ENCODE results near the gene FABP6.

Gene FABP6

GRCh38 chr5:160250226-160250625, 20.9 kb downstream of the FABP6 start:
- in situ Hi-C loops (cut with MboI; ENCODE audit: low pct_unique_long_range_greater_than_20kb, low sequenced_read_pairs, unreplicated experiment) = no loop called here
- no peak for TF ChIP-seq CTCF (IDR thresholded peaks at IDR 0.05; ENCODE audit: extremely low read depth, insufficient read depth, missing control alignments)

GRCh38 chr5:160250826-160251225, 21.5 kb downstream of the FABP6 start:
- in situ Hi-C loops (cut with MboI; ENCODE audit: low pct_unique_long_range_greater_than_20kb, low sequenced_read_pairs, unreplicated experiment) = no loop called here
- no peak for TF ChIP-seq CTCF (IDR thresholded peaks at IDR 0.05; ENCODE audit: extremely low read depth, insufficient read depth, missing control alignments)
- no peak for DNase-seq (ENCODE audit: low spot score)

More at GRCh38 chr5:160250226-160250625, 20.9 kb downstream of the FABP6 start:
- no peak for DNase-seq (ENCODE audit: low spot score)

GRCh38 chr5:160251406-160252155, 22.3 kb downstream of the FABP6 start:
- in situ Hi-C loops (cut with MboI; ENCODE audit: low pct_unique_long_range_greater_than_20kb, low sequenced_read_pairs, unreplicated experiment) = no loop called here
- no peak for TF ChIP-seq CTCF (IDR thresholded peaks at IDR 0.05; ENCODE audit: extremely low read depth, insufficient read depth, missing control alignments)

GRCh38 chr5:160252916-160253315, 23.6 kb downstream of the FABP6 start:
- no peak for TF ChIP-seq CTCF (IDR thresholded peaks at IDR 0.05; ENCODE audit: extremely low read depth, insufficient read depth, missing control alignments)
- in situ Hi-C loops (cut with MboI; ENCODE audit: low pct_unique_long_range_greater_than_20kb, low sequenced_read_pairs, unreplicated experiment) = no loop called here
- no peak for DNase-seq (ENCODE audit: low spot score)

More at GRCh38 chr5:160251406-160252155, 22.3 kb downstream of the FABP6 start:
- no peak for DNase-seq (ENCODE audit: low spot score)

- in situ Hi-C loops (cut with MboI; ENCODE audit: low pct_unique_long_range_greater_than_20kb, low sequenced_read_pairs, unreplicated experiment) = no loop called here
- DNase-seq (ENCODE audit: low spot score) = no peak
- no peak for TF ChIP-seq CTCF (IDR thresholded peaks at IDR 0.05; ENCODE audit: extremely low read depth, insufficient read depth, missing control alignments)
These were observed 24.1 kb downstream of the FABP6 start for GRCh38 chr5:160253441-160253840.

GRCh38 chr5:160254706-160255105, 25.4 kb downstream of the FABP6 start:
- DNase-seq (ENCODE audit: low spot score) = no peak
- in situ Hi-C loops (cut with MboI; ENCODE audit: low pct_unique_long_range_greater_than_20kb, low sequenced_read_pairs, unreplicated experiment) = no loop called here
- no peak for TF ChIP-seq CTCF (IDR thresholded peaks at IDR 0.05; ENCODE audit: extremely low read depth, insufficient read depth, missing control alignments)
